ENCODE results near the gene AGBL2.

The AGBL2 gene

GRCh38 chr11:47731475-47731874, 16.3 kb upstream of the AGBL2 start:
- ChIA-PET CTCF (interaction anchor here (0.6 kb wide), 1 partner anchor 113 kb away, joined by 5 read pairs; no protein-coding TSS in a partner anchor), POLR2A (ENCODE audit: low non-redundant PET) (interaction anchor here (0.5 kb wide), 1 partner anchor 30 kb away, joined by 7 read pairs; no protein-coding TSS in a partner anchor)
- DNase-seq (ENCODE audit: low spot score) = no peak
- TF ChIP-seq CTCF (conservative IDR thresholded peaks at IDR 0.05; ENCODE audit: low read depth) = no peak
- H3K27ac ChIP-seq = no peak overlapping the region

- CTCF ChIA-PET = no interaction called here
Observed at GRCh38 chr11:47726878-47727514, 11.8 kb upstream of the AGBL2 start.

GRCh38 chr11:47726118-47726442, 10.9 kb upstream of the AGBL2 start:
- TF ChIP-seq CTCF (conservative IDR thresholded peaks at IDR 0.05; ENCODE audit: low read depth) = no peak
- ChIA-PET CTCF (no interaction called here), POLR2A (ENCODE audit: low non-redundant PET) (no interaction called here)
- no peak for DNase-seq (ENCODE audit: low spot score)
- H3K27ac ChIP-seq = no peak overlapping the region

More at GRCh38 chr11:47726878-47727514, 11.8 kb upstream of the AGBL2 start:
- H3K27ac ChIP-seq = no peak overlapping the region
- DNase-seq (ENCODE audit: low spot score) = no peak
- no peak for TF ChIP-seq CTCF (conservative IDR thresholded peaks at IDR 0.05; ENCODE audit: low read depth)
- POLR2A ChIA-PET (ENCODE audit: low non-redundant PET) = interaction anchor here (0.7 kb wide), 1 partner anchor 16 kb away, joined by 3 read pairs; no protein-coding TSS in a partner anchor

- POLR2A ChIA-PET (ENCODE audit: low non-redundant PET) = no interaction called here
- CTCF ChIA-PET = no interaction called here
Observed at GRCh38 chr11:47725442-47726117, 10.4 kb upstream of the AGBL2 start.

GRCh38 chr11:47724041-47724729, 9.0 kb upstream of the AGBL2 start:
- no peak overlapping the region for H3K27ac ChIP-seq
- CTCF ChIA-PET = no interaction called here
- no peak for TF ChIP-seq CTCF (conservative IDR thresholded peaks at IDR 0.05; ENCODE audit: low read depth)
- DNase-seq (ENCODE audit: low spot score) = no peak
- POLR2A ChIA-PET (ENCODE audit: low non-redundant PET) = no interaction called here

More at GRCh38 chr11:47725442-47726117, 10.4 kb upstream of the AGBL2 start:
- no peak for DNase-seq (ENCODE audit: low spot score)
- H3K27ac ChIP-seq = no peak overlapping the region
- no peak for TF ChIP-seq CTCF (conservative IDR thresholded peaks at IDR 0.05; ENCODE audit: low read depth)

GRCh38 chr11:47723041-47723440, 7.9 kb upstream of the AGBL2 start:
- no peak overlapping the region for H3K27ac ChIP-seq
- POLR2A ChIA-PET (ENCODE audit: low non-redundant PET) = interaction anchor here (0.6 kb wide), 1 partner anchor 90 kb away, joined by 4 read pairs; no protein-coding TSS in a partner anchor
- TF ChIP-seq CTCF (conservative IDR thresholded peaks at IDR 0.05; ENCODE audit: low read depth) = no peak
- no peak for DNase-seq (ENCODE audit: low spot score)
- CTCF ChIA-PET = interaction anchor here (0.6 kb wide), 1 partner anchor 41 kb away, joined by 8 read pairs; no protein-coding TSS in a partner anchor
